Measurements from ENCODE around the gene TAB3. TPM values are rescaled to one million over a fixed set of nuclear protein-coding genes. Genes with fewer than 3 reads are reported as not detected.
"Not testable (repeated sequence)": the region's sequence is repeated elsewhere in the genome, so short reads cannot be mapped to it uniquely, and the experiment has no call there.

Gene TAB3
- total RNA-seq, 2 donors from 2014 or later: 18.4 to 32.4 TPM

DNA sequence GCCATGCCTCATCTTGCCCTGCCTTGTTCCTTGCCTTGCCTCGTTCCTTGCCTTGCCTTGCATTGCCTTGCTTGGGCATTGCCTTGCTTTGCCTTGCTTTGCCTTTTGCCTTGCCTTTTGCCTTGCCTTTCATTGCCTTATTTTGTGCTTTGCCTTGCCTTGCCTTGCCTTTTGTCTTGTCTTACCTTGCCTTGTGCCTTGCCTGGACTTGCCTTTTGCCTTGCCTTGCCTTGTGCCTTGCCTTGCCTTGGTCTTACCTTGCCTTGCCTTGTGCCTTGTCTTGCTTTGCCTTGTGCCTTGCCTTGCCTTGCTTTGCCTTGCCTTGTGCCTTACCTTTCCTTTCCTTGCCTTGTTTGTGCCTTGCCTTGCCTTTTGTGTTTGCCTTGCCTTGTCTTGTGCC, 88.2 kb downstream of the TAB3 start:
- no peak for DNase-seq (ENCODE audit: low spot score)
- H3K27ac ChIP-seq: no peak overlapping the region

GRCh38 chrX:30799327-30799726, 89.7 kb downstream of the TAB3 start:
- H3K4me1 ChIP-seq: no peaks in the 10 kb centered on the region
- DNase-seq (ENCODE audit: low spot score): no peak
- H3K9me3 ChIP-seq: no peaks in the 10 kb centered on the region
- no peaks in the 10 kb centered on the region for H3K27me3 ChIP-seq
- H3K4me3 ChIP-seq: no peak overlapping the region
- no peak overlapping the region for H3K27ac ChIP-seq
- no peak for TF ChIP-seq CTCF (IDR thresholded peaks at IDR 0.05)
- no peaks in the 10 kb centered on the region for H3K36me3 ChIP-seq

More for the DNA sequence above, 88.2 kb downstream of the TAB3 start:
- no peaks in the 10 kb centered on the region for H3K9me3 ChIP-seq
- H3K4me1 ChIP-seq: no peaks in the 10 kb centered on the region
- no peaks in the 10 kb centered on the region for H3K36me3 ChIP-seq
- no peak overlapping the region for H3K4me3 ChIP-seq
- H3K27me3 ChIP-seq: no peaks in the 10 kb centered on the region
- no peak for TF ChIP-seq CTCF (IDR thresholded peaks at IDR 0.05)

GRCh38 chrX:30798810-30799209, 90.2 kb downstream of the TAB3 start:
- no peaks in the 10 kb centered on the region for H3K36me3 ChIP-seq
- TF ChIP-seq CTCF (IDR thresholded peaks at IDR 0.05): no peak
- H3K4me1 ChIP-seq: no peaks in the 10 kb centered on the region
- H3K9me3 ChIP-seq: no peaks in the 10 kb centered on the region
- no peaks in the 10 kb centered on the region for H3K27me3 ChIP-seq
- no peak overlapping the region for H3K4me3 ChIP-seq
- no peak overlapping the region for H3K27ac ChIP-seq
- DNase-seq (ENCODE audit: low spot score): no peak

GRCh38 chrX:30797301-30797700, 91.8 kb downstream of the TAB3 start:
- not testable (repeated sequence) for H3K9me3 ChIP-seq; H3K36me3 ChIP-seq; H3K4me1 ChIP-seq; H3K27ac ChIP-seq; H3K4me3 ChIP-seq; DNase-seq (ENCODE audit: low spot score); H3K27me3 ChIP-seq

- no peaks in the 10 kb centered on the region for H3K9me3 ChIP-seq
- no peak for DNase-seq (ENCODE audit: low spot score)
- no peaks in the 10 kb centered on the region for H3K27me3 ChIP-seq
- no peaks in the 10 kb centered on the region for H3K36me3 ChIP-seq
- no peaks in the 10 kb centered on the region for H3K4me1 ChIP-seq
- no peak overlapping the region for H3K27ac ChIP-seq
- no peak overlapping the region for H3K4me3 ChIP-seq
- TF ChIP-seq CTCF (IDR thresholded peaks at IDR 0.05): no peak
Observed at GRCh38 chrX:30795981-30796958, 92.8 kb downstream of the TAB3 start.

DNA sequence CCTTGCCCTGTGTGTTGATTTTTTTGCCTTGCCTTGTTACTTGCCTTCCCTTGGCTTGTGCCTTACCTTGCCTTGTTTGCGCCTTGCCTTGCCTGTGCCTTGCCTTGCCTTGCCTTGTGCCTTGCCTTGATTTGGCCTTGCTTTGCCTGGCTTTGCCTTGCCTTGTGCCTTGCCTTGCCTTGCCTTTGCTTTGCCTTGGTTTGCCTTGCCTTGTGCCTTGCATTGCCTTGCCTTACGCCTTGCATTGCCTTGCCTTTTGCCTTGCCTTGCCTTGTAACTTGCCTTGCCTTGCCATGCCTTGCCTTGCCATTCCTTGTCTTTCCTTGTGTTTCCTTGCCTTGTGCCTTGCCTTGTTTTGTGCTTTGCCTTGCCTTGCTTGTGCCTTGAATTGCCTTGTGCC, 94.6 kb downstream of the TAB3 start:
- H3K9me3 ChIP-seq: no peaks in the 10 kb centered on the region
- H3K4me1 ChIP-seq: no peaks in the 10 kb centered on the region
- H3K27me3 ChIP-seq: no peaks in the 10 kb centered on the region
- H3K27ac ChIP-seq: no peak overlapping the region
- no peak for DNase-seq (ENCODE audit: low spot score)
- H3K36me3 ChIP-seq: no peaks in the 10 kb centered on the region
- no peak for TF ChIP-seq CTCF (IDR thresholded peaks at IDR 0.05)
- no peak overlapping the region for H3K4me3 ChIP-seq

Data from right atrium auricular region (tissue), 2 donors.